Left kidney (tissue), 2 donors: ENCODE results near the gene NRDE2. TPM values are rescaled to one million over a fixed set of nuclear protein-coding genes. Genes with fewer than 3 reads are reported as not detected.
"Not testable (repeated sequence)": the region's sequence is repeated elsewhere in the genome, so short reads cannot be mapped to it uniquely, and the experiment has no call there.

Experiments used
- DNase-seq: peaks from one replicate; pipeline ENCODE4 v3.0.0-alpha.2; 2013
- polyA plus RNA-seq: library from polyadenylated mRNA; unstranded; fragments of 120-200 nt; gene quantifications from one replicate; pipeline ENCODE4 v1.2.1, GENCODE V29; 2013; ENCODE audit not compliant: insufficient read length

The NRDE2 gene
- polyA plus RNA-seq, 1 donor: 28.1 TPM

GRCh38 chr14:90274808-90275457 is 56.8 kb downstream of the NRDE2 start:
- no peak for DNase-seq

- DNase-seq: no peak
Measured at GRCh38 chr14:90274019-90274418, 57.7 kb downstream of the NRDE2 start.

GRCh38 chr14:90273532-90273931 is 58.2 kb downstream of the NRDE2 start:
- DNase-seq: no peak

GRCh38 chr14:90272523-90272922 is 59.2 kb downstream of the NRDE2 start:
- DNase-seq: no peak

GRCh38 chr14:90268420-90268819 is 63.3 kb downstream of the NRDE2 start:
- DNase-seq: no peak

GRCh38 chr14:90266441-90267154 is 65.1 kb downstream of the NRDE2 start:
- no peak for DNase-seq

GRCh38 chr14:90263748-90264449 is 67.8 kb downstream of the NRDE2 start:
- DNase-seq: no peak

- peak; percentile 93 for DNase-seq
Measured at GRCh38 chr14:90256354-90257131, 75.2 kb downstream of the NRDE2 start, which contains the start of gene PSMC1. Gene PSMC1, plus strand, starts transcription at chr14:90256553. Its CDS starts 45 bp downstream, at chr14:90256598.

GRCh38 chr14:90255871-90256270 is 75.9 kb downstream of the NRDE2 start:
- DNase-seq: no peak

- DNase-seq: no peak
Measured at GRCh38 chr14:90253826-90254225, 77.9 kb downstream of the NRDE2 start.

- DNase-seq: no peak
Measured at GRCh38 chr14:90248594-90248993, 83.1 kb downstream of the NRDE2 start.

GRCh38 chr14:90247441-90247840 is 84.3 kb downstream of the NRDE2 start:
- not testable (repeated sequence) for DNase-seq

GRCh38 chr14:90246936-90247335 is 84.8 kb downstream of the NRDE2 start:
- no peak for DNase-seq

- DNase-seq: no peak
Measured at GRCh38 chr14:90242444-90242843, 89.3 kb downstream of the NRDE2 start.

- peak; percentile 1 for DNase-seq
Measured at GRCh38 chr14:90239139-90239538, 92.6 kb downstream of the NRDE2 start.

GRCh38 chr14:90235179-90235976 is 96.4 kb downstream of the NRDE2 start:
- DNase-seq: peak; percentile 32

- DNase-seq: not testable (repeated sequence)
Measured at GRCh38 chr14:90229942-90230341, 101.8 kb downstream of the NRDE2 start.

GRCh38 chr14:90228478-90228877 is 103.3 kb downstream of the NRDE2 start:
- no peak for DNase-seq
